ENCODE data around the gene DSPP.
"Not testable (repeated sequence)": the region's sequence is repeated elsewhere in the genome, so short reads cannot be mapped to it uniquely, and the experiment has no call there.

The DSPP gene

DNA sequence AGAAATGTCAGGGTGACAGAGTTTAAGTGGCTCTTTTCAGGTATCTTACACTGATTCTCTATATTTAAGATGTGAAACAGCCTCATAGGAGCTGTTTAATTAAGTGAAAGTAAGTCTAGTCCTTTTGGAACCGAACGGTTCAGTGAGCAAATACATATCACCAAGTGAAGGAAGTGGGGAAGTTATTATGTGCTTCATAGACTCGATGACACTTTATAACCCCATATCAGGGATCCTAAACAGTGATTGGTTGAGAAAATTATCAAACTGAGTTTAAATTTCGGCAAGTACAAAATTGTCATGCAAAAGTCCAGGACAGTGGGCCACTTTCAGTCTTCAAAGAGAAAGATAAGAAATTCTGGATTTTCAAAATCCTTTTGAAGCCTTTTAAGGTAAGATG, at the start of gene DSPP:
DSPP (plus strand) TSS at position 301 of the 400 bp plus-strand sequence. CDS start 2,380 bp downstream, outside the sequence.
- DNase-seq = no peak

- peak; percentile 3 to 6 for DNase-seq
Measured at GRCh38 chr4:87559090-87559837, 49.1 kb upstream of the DSPP start.

GRCh38 chr4:87560802-87561201, 47.5 kb upstream of the DSPP start:
- no peak for DNase-seq

- DNase-seq = no peak
Measured at GRCh38 chr4:87565746-87566145, 42.6 kb upstream of the DSPP start.

- DNase-seq = no peak
Measured at GRCh38 chr4:87566276-87566675, 42.1 kb upstream of the DSPP start.

- no peak for DNase-seq
Measured at GRCh38 chr4:87567191-87567590, 41.1 kb upstream of the DSPP start.

DNA sequence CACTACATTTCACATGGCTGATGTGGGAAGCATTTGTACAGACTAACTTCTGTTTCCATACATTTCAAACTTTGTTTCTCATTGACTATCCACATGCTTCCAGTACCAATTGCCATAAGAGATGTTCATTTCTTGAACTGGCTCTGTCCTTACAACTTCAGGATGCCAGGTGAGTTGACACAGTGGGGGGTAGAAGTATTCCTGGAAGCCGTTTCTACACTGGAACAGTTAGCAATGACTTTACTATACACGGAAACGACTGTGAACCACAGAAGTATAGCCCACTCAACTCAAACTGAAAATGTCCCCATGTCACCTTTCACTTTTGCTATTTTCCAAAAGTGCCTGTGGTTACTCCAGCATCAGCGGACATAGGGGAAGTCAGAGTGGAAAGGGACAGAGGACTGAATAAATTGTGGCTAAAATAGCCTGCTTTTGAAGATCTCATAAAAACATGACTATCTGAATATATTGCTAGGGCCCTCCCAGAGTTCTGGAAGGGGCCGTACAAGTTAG, 38.0 kb upstream of the DSPP start:
- DNase-seq = no peak

GRCh38 chr4:87574376-87574775, 34.0 kb upstream of the DSPP start:
- not testable (repeated sequence) for DNase-seq

GRCh38 chr4:87574996-87575395, 33.3 kb upstream of the DSPP start:
- no peak for DNase-seq

DNA sequence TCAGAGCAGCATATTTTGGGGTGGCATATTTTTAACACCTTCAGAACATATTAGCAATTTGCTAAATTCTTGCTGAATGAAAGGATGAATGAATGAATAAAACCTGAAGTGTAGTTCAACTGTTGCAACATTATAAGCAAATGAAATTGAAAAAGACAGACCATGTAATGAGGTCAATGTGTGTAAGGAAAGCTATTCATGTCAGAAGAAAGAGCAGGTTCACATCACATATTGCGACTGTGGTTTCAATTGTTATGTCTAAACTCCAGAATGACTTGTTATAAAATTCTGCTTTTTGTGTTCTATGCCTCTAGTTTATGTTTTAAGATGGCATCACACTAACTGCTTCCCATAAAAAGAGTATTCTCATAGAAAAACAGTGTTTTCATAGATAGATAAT, 32.9 kb upstream of the DSPP start:
- DNase-seq = no peak

GRCh38 chr4:87575983-87576382, 32.3 kb upstream of the DSPP start:
- no peak for DNase-seq

DNA sequence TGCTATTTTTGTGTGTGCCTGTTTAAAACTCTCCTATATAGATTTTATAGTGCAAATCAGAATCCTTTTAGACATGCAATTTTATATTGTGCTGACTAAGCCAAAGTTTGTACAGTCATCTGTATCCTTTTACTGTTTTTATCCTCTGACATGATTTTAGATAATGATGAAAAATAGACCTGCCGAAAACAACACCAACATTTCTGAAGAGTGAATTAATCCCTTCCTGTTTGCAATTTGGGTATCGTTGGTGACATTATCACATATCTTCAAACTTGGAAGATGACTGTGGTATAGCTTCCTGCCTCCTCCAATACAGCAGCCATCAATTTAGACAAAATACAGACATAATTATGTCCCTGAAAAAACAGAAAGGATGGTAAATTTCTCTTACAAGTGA, 28.9 kb upstream of the DSPP start:
- no peak for DNase-seq

DNA sequence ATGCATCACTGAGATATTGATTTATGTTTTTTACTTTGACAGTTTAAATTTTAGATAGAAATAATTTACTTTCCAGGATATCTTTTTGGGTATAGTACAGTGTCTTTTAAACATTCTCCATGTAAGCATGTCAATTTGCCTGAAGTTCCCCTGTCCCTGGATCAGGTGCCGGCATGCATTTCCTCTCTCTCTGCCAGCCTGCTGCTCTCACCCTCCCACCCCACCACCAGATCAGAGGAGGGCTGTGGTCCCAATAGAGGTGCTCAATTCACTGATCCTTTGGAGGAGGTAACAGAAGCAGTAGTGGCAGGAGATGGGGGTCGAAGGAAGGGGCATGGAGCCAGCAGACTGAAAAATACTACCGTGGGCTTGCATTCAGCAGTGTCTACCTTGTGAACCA, 28.3 kb upstream of the DSPP start:
- DNase-seq = no peak

DNA sequence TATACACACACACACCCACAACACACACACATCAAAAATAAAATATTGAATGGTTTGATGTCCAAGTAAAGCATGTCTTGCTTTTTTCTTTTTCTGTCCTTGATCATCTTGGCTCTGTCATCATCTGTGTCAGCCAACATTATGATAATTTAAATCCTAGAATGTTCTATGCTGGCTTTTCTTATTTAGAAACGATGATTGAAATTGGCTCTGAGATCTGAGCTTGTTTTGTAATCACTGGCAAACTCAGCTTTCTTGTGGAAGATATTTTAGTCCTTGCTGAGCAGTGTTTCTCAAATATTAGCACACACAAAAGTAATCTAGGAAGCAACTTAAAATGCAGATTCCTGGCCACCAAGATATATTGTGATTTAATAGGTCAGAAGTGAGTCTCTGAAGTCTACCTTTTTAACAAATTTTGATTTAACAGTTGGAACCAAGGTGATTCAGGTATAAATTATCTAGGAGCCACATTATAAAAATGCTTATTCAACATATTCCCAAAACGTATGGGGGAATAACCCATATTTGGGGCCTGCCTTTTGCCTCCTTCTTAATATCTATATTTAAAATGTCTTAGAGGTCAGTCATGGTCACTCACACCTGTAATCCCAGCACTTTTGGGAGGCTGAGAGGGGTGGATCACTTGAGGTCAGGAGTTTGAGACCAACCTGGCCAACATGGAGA, 24.0 kb upstream of the DSPP start:
- no peak for DNase-seq

DNA sequence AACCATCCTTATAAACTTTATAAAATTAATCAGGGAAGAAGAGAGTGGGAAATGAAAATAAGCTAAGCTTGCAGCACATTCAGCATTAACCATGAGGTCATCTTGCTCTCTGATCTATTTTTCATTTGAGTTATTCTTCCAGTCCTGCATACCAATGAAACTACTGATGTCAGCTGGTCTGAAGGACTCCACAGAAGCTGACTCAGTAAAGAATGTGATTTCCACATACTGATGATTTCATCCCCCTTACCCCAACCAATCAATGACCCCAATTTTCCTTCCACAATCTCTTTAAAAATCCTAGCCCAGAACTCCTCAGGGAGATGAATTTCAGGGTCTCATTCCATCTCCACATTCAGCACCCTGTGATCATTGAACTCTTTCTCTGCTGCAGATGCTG, 18.8 kb upstream of the DSPP start:
- DNase-seq = no peak

- DNase-seq = no peak
Measured at GRCh38 chr4:87592124-87592523, 16.2 kb upstream of the DSPP start.

- DNase-seq = no peak
Measured at GRCh38 chr4:87601361-87601760, 7.0 kb upstream of the DSPP start.

- no peak for DNase-seq
Measured at GRCh38 chr4:87614292-87614890, 6.1 kb downstream of the DSPP start.

DNA sequence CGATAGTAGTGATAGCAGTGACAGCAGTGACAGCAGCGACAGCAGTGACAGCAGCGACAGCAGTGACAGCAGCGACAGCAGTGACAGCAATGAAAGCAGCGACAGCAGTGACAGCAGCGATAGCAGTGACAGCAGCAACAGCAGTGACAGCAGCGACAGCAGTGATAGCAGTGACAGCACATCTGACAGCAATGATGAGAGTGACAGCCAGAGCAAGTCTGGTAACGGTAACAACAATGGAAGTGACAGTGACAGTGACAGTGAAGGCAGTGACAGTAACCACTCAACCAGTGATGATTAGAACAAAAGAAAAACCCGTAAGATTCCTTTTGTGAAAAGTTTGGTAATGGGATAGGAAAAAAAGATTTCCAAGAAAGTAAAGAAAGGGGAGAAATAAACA, 7.9 kb downstream of the DSPP start:
- DNase-seq = no peak

GRCh38 chr4:87620086-87620485, 11.8 kb downstream of the DSPP start:
- DNase-seq = no peak

- DNase-seq = no peak
Measured at GRCh38 chr4:87620491-87620890, 12.2 kb downstream of the DSPP start.

DNA sequence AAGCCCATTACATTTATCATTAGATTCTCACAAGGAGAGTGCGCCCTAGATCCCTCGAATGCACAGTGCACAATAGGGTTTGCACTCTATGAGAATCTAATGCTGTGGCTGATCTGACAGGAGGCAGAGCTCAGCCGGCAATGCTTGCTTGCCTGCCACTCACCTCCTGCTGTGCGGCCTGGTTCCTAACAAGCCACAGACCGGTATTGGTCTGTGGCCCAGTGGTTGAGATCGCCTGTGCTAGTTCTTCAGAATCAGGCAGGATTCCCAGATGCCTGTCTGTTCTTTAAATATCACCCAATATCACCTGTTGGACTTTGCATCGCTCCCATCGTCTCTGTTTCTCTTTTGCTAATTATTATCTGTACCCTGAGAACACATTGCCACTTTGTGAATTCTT, 14.0 kb downstream of the DSPP start:
- no peak for DNase-seq

DNA sequence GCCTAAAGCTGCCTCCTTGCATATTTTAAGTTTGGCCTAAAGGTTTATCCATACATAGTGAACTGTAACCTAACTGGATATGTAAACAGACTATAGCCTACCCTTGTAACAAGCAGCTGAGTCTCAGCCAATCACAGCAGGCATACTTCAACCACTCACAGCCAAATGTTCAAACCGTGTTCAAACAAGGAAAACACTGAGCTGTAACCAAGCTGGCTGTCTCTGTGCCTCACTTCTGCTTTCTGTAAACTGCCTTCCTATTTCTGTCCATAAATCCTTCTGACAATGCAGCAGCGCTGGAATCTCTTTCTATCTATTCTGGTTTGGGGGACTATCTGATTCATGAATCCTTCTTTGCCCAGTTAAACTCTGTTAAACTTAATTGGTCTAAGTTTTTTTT, 16.4 kb downstream of the DSPP start:
- DNase-seq = no peak

GRCh38 chr4:87631668-87632067, 23.3 kb downstream of the DSPP start:
- DNase-seq = no peak
